ENCODE results near the gene ARHGAP10.

GRCh38 chr4:148015468-148015867 lies 283.6 kb downstream of the ARHGAP10 start:
- TF ChIP-seq CTCF (IDR thresholded peaks at IDR 0.05): no peak
- TF ChIP-seq POLR2A (IDR thresholded peaks at IDR 0.05): no peak
